ENCODE data around the gene USP5.
"Not testable (repeated sequence)": the region's sequence is repeated elsewhere in the genome, so short reads cannot be mapped to it uniquely, and the experiment has no call there.

The USP5 gene

GRCh38 chr12:6840761-6841515 is 11.0 kb upstream of the USP5 start, which contains the start of gene GNB3:
Gene GNB3 (plus strand): TSS chr12:6840925. CDS start chr12:6841288, 363 bp downstream.
- no peak for DNase-seq (ENCODE audit: low spot score)

GRCh38 chr12:6842075-6842474 is 9.9 kb upstream of the USP5 start:
- DNase-seq (ENCODE audit: low spot score): no peak

GRCh38 chr12:6843118-6843902 is 8.6 kb upstream of the USP5 start:
- no peak for DNase-seq (ENCODE audit: low spot score)

GRCh38 chr12:6845395-6845794 is 6.6 kb upstream of the USP5 start:
- DNase-seq (ENCODE audit: low spot score): no peak

GRCh38 chr12:6846316-6846869 is 5.6 kb upstream of the USP5 start:
- DNase-seq (ENCODE audit: low spot score): no peak

GRCh38 chr12:6847676-6848075 is 4.3 kb upstream of the USP5 start:
- DNase-seq (ENCODE audit: low spot score): no peak

- DNase-seq (ENCODE audit: low spot score): no peak
These were observed 2.5 kb upstream of the USP5 start for GRCh38 chr12:6849427-6849826.

GRCh38 chr12:6849976-6850560 is 1.9 kb upstream of the USP5 start:
- no peak for DNase-seq (ENCODE audit: low spot score)

GRCh38 chr12:6850796-6851152 is 1.2 kb upstream of the USP5 start:
- DNase-seq (ENCODE audit: low spot score): no peak

- DNase-seq (ENCODE audit: low spot score): peak; percentile 98
These were observed 613 bp upstream of the USP5 start, which contains the start of gene CDCA3 for GRCh38 chr12:6851153-6851920. Gene CDCA3 (minus strand): TSS chr12:6851286. CDS start chr12:6850952, 334 bp downstream.

- peak; percentile 84 for DNase-seq (ENCODE audit: low spot score)
These were observed 853 bp downstream of the USP5 start for GRCh38 chr12:6852651-6853354.

GRCh38 chr12:6853626-6854025 is 1.7 kb downstream of the USP5 start:
- no peak for DNase-seq (ENCODE audit: low spot score)

GRCh38 chr12:6854036-6854435 is 2.1 kb downstream of the USP5 start:
- no peak for DNase-seq (ENCODE audit: low spot score)

- DNase-seq (ENCODE audit: low spot score): no peak
These were observed 3.4 kb downstream of the USP5 start for GRCh38 chr12:6855322-6855721.

- no peak for DNase-seq (ENCODE audit: low spot score)
These were observed 6.8 kb downstream of the USP5 start for GRCh38 chr12:6858799-6859198.

- no peak for DNase-seq (ENCODE audit: low spot score)
These were observed 8.2 kb downstream of the USP5 start for GRCh38 chr12:6860116-6860515.

- DNase-seq (ENCODE audit: low spot score): no peak
These were observed 9.0 kb downstream of the USP5 start for GRCh38 chr12:6860942-6861341.

- DNase-seq (ENCODE audit: low spot score): no peak
These were observed 9.4 kb downstream of the USP5 start for GRCh38 chr12:6861391-6861790.

GRCh38 chr12:6863033-6863432 is 11.1 kb downstream of the USP5 start:
- no peak for DNase-seq (ENCODE audit: low spot score)

- DNase-seq (ENCODE audit: low spot score): no peak
These were observed 11.8 kb downstream of the USP5 start for GRCh38 chr12:6863586-6864321.

- DNase-seq (ENCODE audit: low spot score): not testable (repeated sequence)
These were observed 13.4 kb downstream of the USP5 start for GRCh38 chr12:6865307-6865706.

All from hematopoietic multipotent progenitor cell treated with erythropoietin and hydrocortisone succinate and interleukin-3 and kit ligand, for 17 days (in vitro differentiated cells).